Activated CD4-positive, alpha-beta memory T cell treated with anti-CD3 and anti-CD28 coated beads, Interleukin-2, amount 10 ng/mL, durations not matched to agents 7 days and 5 days (primary cell): ENCODE results near the gene RAB11B. TPM values are rescaled to one million over a fixed set of nuclear protein-coding genes. Genes with fewer than 3 reads are reported as not detected.
"Not testable (repeated sequence)": the region's sequence is repeated elsewhere in the genome, so short reads cannot be mapped to it uniquely, and the experiment has no call there.

Experiments used
- CTCF ChIA-PET: fragments of 350-600 bp; sonication (Branson Sonifier 250); formaldehyde crosslinking; loops from one replicate; lab custom pipeline; 2021; ENCODE audit warnings: antibody characterized with exemption, inconsistent platforms; lab: Charles Lee
- POLR2A ChIA-PET: fragments of 350-600 bp; sonication (Branson Sonifier 250); formaldehyde crosslinking; loops from one replicate; lab custom pipeline; 2021; ENCODE audit warnings: antibody characterized with exemption; lab: Charles Lee
- DNase-seq: peaks from one replicate; pipeline ENCODE4 v3.0.0-alpha.2; 2020
- H3K27ac Mint-ChIP-seq: one replicate; pipeline ENCODE4 v1.8.0; 2021; ENCODE audit warnings: mild to moderate bottlenecking, mixed read lengths
- H3K27me3 Mint-ChIP-seq: one replicate; pipeline ENCODE4 v1.8.0; 2021; ENCODE audit warnings: mixed read lengths
- H3K36me3 Mint-ChIP-seq: one replicate; pipeline ENCODE4 v1.8.0; 2021; ENCODE audit warnings: low read depth, mixed read lengths
- H3K4me1 Mint-ChIP-seq: one replicate; pipeline ENCODE4 v1.8.0; 2021; ENCODE audit warnings: mixed read lengths
- H3K4me3 Mint-ChIP-seq: one replicate; pipeline ENCODE4 v1.8.0; 2021; ENCODE audit warnings: mild to moderate bottlenecking, mixed read lengths
- H3K9me3 Mint-ChIP-seq: one replicate; pipeline ENCODE4 v1.8.0; 2021; ENCODE audit warnings: mixed read lengths
- total RNA-seq, 2 experiments: library from RNA; stranded (reverse); gene quantifications; one replicate each; pipeline ENCODE4 v1.2.3, GENCODE V29; 2021

The RAB11B gene
- 10 to 100 TPM; 90.9 to 93.7 TPM for total RNA-seq

GRCh38 chr19:8389891-8390616 lies at the start of gene RAB11B:
Gene RAB11B, plus strand, starts transcription at chr19:8390360. Its CDS starts 57 bp downstream, at chr19:8390417.
- ChIA-PET POLR2A (interaction anchor here (0.6 to 3.1 kb wide), 13 partner anchors 11 to 384 kb away, joined by 3 to 12 read pairs (median 3); partner anchors contain the start of genes HNRNPM, MARCHF2, MYO1F and NDUFA7), CTCF (interaction anchor here (1.1 to 1.6 kb wide), 5 partner anchors 23 to 189 kb away, joined by 3 to 9 read pairs (median 3); partner anchors contain the start of gene MARCHF2)
- Mint-ChIP-seq H3K4me3 (peak within 1 kb of the TSS; percentile 93), H3K9me3 (peaks cover 2% of the 10 kb centered on the region), H3K36me3 (peaks cover 10% of the 10 kb centered on the region), H3K27ac (peak within 1 kb of the TSS; percentile 98), H3K27me3 (no peaks in the 10 kb centered on the region), H3K4me1 (peaks cover 34% of the 10 kb centered on the region)
- peak; percentile 100 for DNase-seq

- POLR2A ChIA-PET = interaction anchor here (0.8 to 2.8 kb wide), 2 partner anchors 11 to 12 kb away, joined by 3 to 12 read pairs; no protein-coding TSS in a partner anchor
Measured at GRCh38 chr19:8341504-8341903, 48.7 kb upstream of the RAB11B start.

GRCh38 chr19:8342316-8342683 lies 47.9 kb upstream of the RAB11B start:
- H3K27ac Mint-ChIP-seq = no peak overlapping the region
- no peak for DNase-seq
- H3K4me3 Mint-ChIP-seq = peak overlapping the region; percentile 60
- no peaks in the 10 kb centered on the region for H3K9me3 Mint-ChIP-seq
- CTCF ChIA-PET = interaction anchor here (3.6 kb wide), 1 partner anchor 12 kb away, joined by 28 read pairs; no protein-coding TSS in a partner anchor
- no peaks in the 10 kb centered on the region for H3K36me3 Mint-ChIP-seq
- POLR2A ChIA-PET = interaction anchor here (0.5 to 2.8 kb wide), 5 partner anchors 11 to 120 kb away, joined by 3 to 12 read pairs (median 4); partner anchors contain the start of genes NDUFA7 and RPS28
- peaks cover 21% of the 10 kb centered on the region for H3K4me1 Mint-ChIP-seq
- H3K27me3 Mint-ChIP-seq = peaks cover 19% of the 10 kb centered on the region

More at GRCh38 chr19:8341504-8341903, 48.7 kb upstream of the RAB11B start:
- CTCF ChIA-PET = interaction anchor here (1.4 to 3.0 kb wide), 2 partner anchors 12 to 71 kb away, joined by 3 to 17 read pairs; partner anchors contain the start of gene MARCHF2
- peaks cover 21% of the 10 kb centered on the region for H3K27me3 Mint-ChIP-seq
- H3K9me3 Mint-ChIP-seq, H3K27ac Mint-ChIP-seq, DNase-seq, H3K36me3 Mint-ChIP-seq: not testable (repeated sequence)
- H3K4me1 Mint-ChIP-seq = peaks cover 23% of the 10 kb centered on the region
- peak overlapping the region; percentile 2 for H3K4me3 Mint-ChIP-seq

- CTCF ChIA-PET = interaction anchor here (3.6 kb wide), 1 partner anchor 11 kb away, joined by 28 read pairs; no protein-coding TSS in a partner anchor
- no peaks in the 10 kb centered on the region for H3K9me3 Mint-ChIP-seq
- H3K4me1 Mint-ChIP-seq = peaks cover 21% of the 10 kb centered on the region
- peak within 1 kb of the TSS; percentile 82 for H3K4me3 Mint-ChIP-seq
- H3K27me3 Mint-ChIP-seq = peaks cover 16% of the 10 kb centered on the region
- DNase-seq = peak; percentile 95
- POLR2A ChIA-PET = interaction anchor here (0.5 to 2.8 kb wide), 7 partner anchors 8 to 119 kb away, joined by 3 to 12 read pairs (median 4); partner anchors contain the start of genes NDUFA7 and RPS28
- H3K36me3 Mint-ChIP-seq = no peaks in the 10 kb centered on the region
- H3K27ac Mint-ChIP-seq = peak within 1 kb of the TSS; percentile 64
Measured at GRCh38 chr19:8342684-8343482, 47.3 kb upstream of the RAB11B start, which contains the start of gene KANK3. Gene KANK3, minus strand, starts transcription at chr19:8343262. Its CDS starts 5,434 bp downstream, at chr19:8337828.

- H3K27ac Mint-ChIP-seq = no peak overlapping the region
- H3K9me3 Mint-ChIP-seq = no peaks in the 10 kb centered on the region
- CTCF ChIA-PET = interaction anchor here (0.5 to 3.6 kb wide), 3 partner anchors 10 to 70 kb away, joined by 3 to 28 read pairs (median 4); partner anchors contain the start of gene MARCHF2
- H3K4me1 Mint-ChIP-seq = peaks cover 21% of the 10 kb centered on the region
- H3K27me3 Mint-ChIP-seq = peaks cover 13% of the 10 kb centered on the region
- H3K36me3 Mint-ChIP-seq = no peaks in the 10 kb centered on the region
- POLR2A ChIA-PET = interaction anchor here (1.0 to 2.8 kb wide), 5 partner anchors 9 to 22 kb away, joined by 3 to 12 read pairs (median 5); partner anchors contain the start of genes NDUFA7 and RPS28
- no peak for DNase-seq
- peak overlapping the region; percentile 82 for H3K4me3 Mint-ChIP-seq
Measured at GRCh38 chr19:8343483-8343844, 46.7 kb upstream of the RAB11B start.

- H3K4me3 Mint-ChIP-seq, POLR2A ChIA-PET, H3K9me3 Mint-ChIP-seq, CTCF ChIA-PET, H3K36me3 Mint-ChIP-seq, DNase-seq, H3K4me1 Mint-ChIP-seq, H3K27ac Mint-ChIP-seq: not testable (repeated sequence)
- peaks cover 24% of the 10 kb centered on the region for H3K27me3 Mint-ChIP-seq
Measured at GRCh38 chr19:8349629-8350372, 40.4 kb upstream of the RAB11B start.

- peaks cover 22% of the 10 kb centered on the region for H3K27me3 Mint-ChIP-seq
- no peaks in the 10 kb centered on the region for H3K9me3 Mint-ChIP-seq
- H3K36me3 Mint-ChIP-seq = no peaks in the 10 kb centered on the region
- DNase-seq = no peak
- no peak overlapping the region for H3K27ac Mint-ChIP-seq
- CTCF ChIA-PET = interaction anchor here (0.6 to 4.2 kb wide), 13 partner anchors 8 to 235 kb away, joined by 3 to 28 read pairs (median 14); partner anchors contain the start of genes ANGPTL4, KANK3, MARCHF2 and MYO1F
- no peak overlapping the region for H3K4me3 Mint-ChIP-seq
- POLR2A ChIA-PET = interaction anchor here (1.0 to 2.9 kb wide), 3 partner anchors 9 to 32 kb away, joined by 3 to 12 read pairs (median 3); partner anchors contain the start of gene KANK3
- peaks cover 14% of the 10 kb centered on the region for H3K4me1 Mint-ChIP-seq
Measured at GRCh38 chr19:8352134-8352827, 37.9 kb upstream of the RAB11B start.

GRCh38 chr19:8352845-8353244 lies 37.3 kb upstream of the RAB11B start:
- DNase-seq, H3K27ac Mint-ChIP-seq, H3K9me3 Mint-ChIP-seq, H3K4me3 Mint-ChIP-seq, H3K36me3 Mint-ChIP-seq: not testable (repeated sequence)
- POLR2A ChIA-PET = interaction anchor here (1.0 to 2.9 kb wide), 3 partner anchors 10 to 32 kb away, joined by 3 to 12 read pairs (median 3); partner anchors contain the start of gene KANK3
- peaks cover 20% of the 10 kb centered on the region for H3K27me3 Mint-ChIP-seq
- CTCF ChIA-PET = interaction anchor here (0.6 to 4.2 kb wide), 19 partner anchors 9 to 235 kb away, joined by 3 to 28 read pairs (median 6); partner anchors contain the start of genes ANGPTL4, KANK3, MARCHF2 and MYO1F
- H3K4me1 Mint-ChIP-seq = peaks cover 14% of the 10 kb centered on the region

- peaks cover 14% of the 10 kb centered on the region for H3K27me3 Mint-ChIP-seq
- no peak overlapping the region for H3K4me3 Mint-ChIP-seq
- H3K36me3 Mint-ChIP-seq = no peaks in the 10 kb centered on the region
- ChIA-PET POLR2A (interaction anchor here (1.0 kb wide), 1 partner anchor 158 kb away, joined by 3 read pairs; the partner anchor contains the start of gene ZNF414), CTCF (interaction anchor here (0.7 to 4.2 kb wide), 9 partner anchors 12 to 411 kb away, joined by 3 to 28 read pairs (median 10); partner anchors contain the start of genes KANK3, MARCHF2, MYO1F and RAB11B)
- DNase-seq = no peak
- H3K9me3 Mint-ChIP-seq = no peaks in the 10 kb centered on the region
- H3K27ac Mint-ChIP-seq = no peak overlapping the region
- H3K4me1 Mint-ChIP-seq = peaks cover 13% of the 10 kb centered on the region
Measured at GRCh38 chr19:8355631-8356402, 34.3 kb upstream of the RAB11B start.

- H3K4me3 Mint-ChIP-seq = no peak overlapping the region
- CTCF ChIA-PET = interaction anchor here (0.7 kb wide), 1 partner anchor 33 kb away, joined by 3 read pairs; the partner anchor contains the start of gene RAB11B
- peaks cover 9% of the 10 kb centered on the region for H3K27me3 Mint-ChIP-seq
- peaks cover 17% of the 10 kb centered on the region for H3K4me1 Mint-ChIP-seq
- H3K27ac Mint-ChIP-seq = no peak overlapping the region
- POLR2A ChIA-PET = no interaction called here
- no peaks in the 10 kb centered on the region for H3K36me3 Mint-ChIP-seq
- no peaks in the 10 kb centered on the region for H3K9me3 Mint-ChIP-seq
- DNase-seq = no peak
Measured at GRCh38 chr19:8357007-8357521, 33.1 kb upstream of the RAB11B start.
